ENCODE results near the gene TENM4.

TENM4 gene

GRCh38 chr11:79290761-79291160, 150.1 kb downstream of the TENM4 start:
- TF ChIP-seq, protein P1, sequence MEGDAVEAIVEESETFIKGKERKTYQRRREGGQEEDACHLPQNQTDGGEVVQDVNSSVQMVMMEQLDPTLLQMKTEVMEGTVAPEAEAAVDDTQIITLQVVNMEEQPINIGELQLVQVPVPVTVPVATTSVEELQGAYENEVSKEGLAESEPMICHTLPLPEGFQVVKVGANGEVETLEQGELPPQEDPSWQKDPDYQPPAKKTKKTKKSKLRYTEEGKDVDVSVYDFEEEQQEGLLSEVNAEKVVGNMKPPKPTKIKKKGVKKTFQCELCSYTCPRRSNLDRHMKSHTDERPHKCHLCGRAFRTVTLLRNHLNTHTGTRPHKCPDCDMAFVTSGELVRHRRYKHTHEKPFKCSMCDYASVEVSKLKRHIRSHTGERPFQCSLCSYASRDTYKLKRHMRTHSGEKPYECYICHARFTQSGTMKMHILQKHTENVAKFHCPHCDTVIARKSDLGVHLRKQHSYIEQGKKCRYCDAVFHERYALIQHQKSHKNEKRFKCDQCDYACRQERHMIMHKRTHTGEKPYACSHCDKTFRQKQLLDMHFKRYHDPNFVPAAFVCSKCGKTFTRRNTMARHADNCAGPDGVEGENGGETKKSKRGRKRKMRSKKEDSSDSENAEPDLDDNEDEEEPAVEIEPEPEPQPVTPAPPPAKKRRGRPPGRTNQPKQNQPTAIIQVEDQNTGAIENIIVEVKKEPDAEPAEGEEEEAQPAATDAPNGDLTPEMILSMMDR (IDR thresholded peaks at IDR 0.05; ENCODE audit: control insufficient read depth, insufficient read depth, low read depth, low read length, missing control alignments) = no peak
- no peak overlapping the region for H3K4me3 ChIP-seq (ENCODE audit: control insufficient read depth, low read depth, low read length)
- no peak for DNase-seq (ENCODE audit: low read depth)

- TF ChIP-seq, protein P1 (IDR thresholded peaks at IDR 0.05; ENCODE audit: control insufficient read depth, insufficient read depth, low read depth, low read length, missing control alignments) = no peak
- no peak for DNase-seq (ENCODE audit: low read depth)
- no peak overlapping the region for H3K4me3 ChIP-seq (ENCODE audit: control insufficient read depth, low read depth, low read length)
Measured at GRCh38 chr11:79287952-79288351, 152.9 kb downstream of the TENM4 start.

- TF ChIP-seq, protein P1 (IDR thresholded peaks at IDR 0.05; ENCODE audit: control insufficient read depth, insufficient read depth, low read depth, low read length, missing control alignments) = no peak
- peak; percentile 11 for DNase-seq (ENCODE audit: low read depth)
- no peak overlapping the region for H3K4me3 ChIP-seq (ENCODE audit: control insufficient read depth, low read depth, low read length)
Measured at GRCh38 chr11:79285756-79286155, 155.1 kb downstream of the TENM4 start.

GRCh38 chr11:79276736-79277325, 164.0 kb downstream of the TENM4 start:
- TF ChIP-seq, protein P1 (IDR thresholded peaks at IDR 0.05; ENCODE audit: control insufficient read depth, insufficient read depth, low read depth, low read length, missing control alignments) = no peak
- no peak for DNase-seq (ENCODE audit: low read depth)

DNA sequence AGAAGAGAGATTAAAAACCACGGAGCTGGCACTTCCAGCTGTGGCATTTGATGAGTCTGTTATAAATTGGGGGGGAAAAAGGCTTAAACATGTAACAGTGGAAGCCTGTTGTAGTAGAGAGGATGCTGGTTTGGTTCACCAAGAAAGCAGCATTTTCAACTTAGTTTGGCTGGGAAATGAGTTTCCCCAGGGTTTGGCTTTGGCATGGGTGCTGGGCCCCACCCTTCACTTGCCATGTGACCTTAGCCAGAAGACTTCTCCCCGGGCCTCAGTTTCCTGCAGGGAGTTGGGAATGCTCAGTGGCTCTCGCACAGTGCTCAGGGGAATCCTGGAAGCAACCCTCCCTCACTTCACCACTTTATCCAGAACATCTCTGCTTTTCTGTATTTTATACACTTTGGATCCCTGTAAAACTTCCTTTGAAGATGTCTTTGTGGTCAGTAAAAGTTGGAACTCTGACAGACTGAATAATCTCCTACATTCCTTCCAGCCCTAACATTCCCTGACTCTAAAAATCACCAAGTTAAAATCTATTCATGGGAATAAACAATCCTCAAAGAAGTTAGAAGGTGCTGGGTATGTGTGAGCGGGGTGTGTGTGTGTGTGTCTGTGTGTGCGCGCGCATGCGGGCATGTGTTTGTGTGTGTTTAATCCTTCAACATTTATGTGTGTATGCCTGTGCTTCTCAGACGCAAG, 166.0 kb downstream of the TENM4 start:
- DNase-seq (ENCODE audit: low read depth) = peak; percentile 51
- no peak overlapping the region for H3K4me3 ChIP-seq (ENCODE audit: control insufficient read depth, low read depth, low read length)
- TF ChIP-seq, protein P1 (IDR thresholded peaks at IDR 0.05; ENCODE audit: control insufficient read depth, insufficient read depth, low read depth, low read length, missing control alignments) = no peak

More at GRCh38 chr11:79276736-79277325, 164.0 kb downstream of the TENM4 start:
- no peak overlapping the region for H3K4me3 ChIP-seq (ENCODE audit: control insufficient read depth, low read depth, low read length)

GRCh38 chr11:79273781-79274180, 167.0 kb downstream of the TENM4 start:
- TF ChIP-seq, protein P1 (IDR thresholded peaks at IDR 0.05; ENCODE audit: control insufficient read depth, insufficient read depth, low read depth, low read length, missing control alignments) = no peak
- no peak for DNase-seq (ENCODE audit: low read depth)
- no peak overlapping the region for H3K4me3 ChIP-seq (ENCODE audit: control insufficient read depth, low read depth, low read length)
